Measurements from ENCODE around the gene FAM184A. TPM values are rescaled to one million over a fixed set of nuclear protein-coding genes. Genes with fewer than 3 reads are reported as not detected.

FAM184A gene
- total RNA-seq, 1 experiment from 2014 or later, result 1.3 TPM

DNA sequence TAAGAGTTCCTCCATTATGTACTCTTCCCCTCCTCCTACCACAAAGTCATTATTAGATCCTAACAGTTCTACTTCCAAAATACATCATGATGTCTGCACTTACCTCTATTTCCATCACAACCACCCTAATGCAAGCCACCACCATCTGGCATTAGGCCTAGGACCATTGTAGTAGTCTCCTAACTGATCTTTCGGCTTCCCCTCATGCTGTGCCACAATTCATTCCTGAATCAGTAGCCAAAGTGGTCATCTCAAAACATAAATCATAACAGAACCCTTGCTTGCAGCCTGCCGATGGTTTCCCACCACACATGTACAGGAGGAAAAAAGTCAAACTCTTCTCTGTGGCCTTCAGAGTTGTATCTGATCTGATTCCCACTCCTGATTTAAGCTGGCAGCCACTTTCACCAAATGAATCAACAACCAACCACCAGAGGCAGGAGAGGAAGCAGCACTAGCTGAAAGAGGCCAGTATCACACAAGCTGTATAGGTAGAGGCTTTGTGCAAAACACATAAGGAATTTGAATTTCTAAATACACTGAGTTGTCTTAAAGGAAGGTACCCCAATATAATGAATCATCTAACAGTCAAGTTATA, 26.1 kb downstream of the FAM184A start:
- TF ChIP-seq, protein P1, sequence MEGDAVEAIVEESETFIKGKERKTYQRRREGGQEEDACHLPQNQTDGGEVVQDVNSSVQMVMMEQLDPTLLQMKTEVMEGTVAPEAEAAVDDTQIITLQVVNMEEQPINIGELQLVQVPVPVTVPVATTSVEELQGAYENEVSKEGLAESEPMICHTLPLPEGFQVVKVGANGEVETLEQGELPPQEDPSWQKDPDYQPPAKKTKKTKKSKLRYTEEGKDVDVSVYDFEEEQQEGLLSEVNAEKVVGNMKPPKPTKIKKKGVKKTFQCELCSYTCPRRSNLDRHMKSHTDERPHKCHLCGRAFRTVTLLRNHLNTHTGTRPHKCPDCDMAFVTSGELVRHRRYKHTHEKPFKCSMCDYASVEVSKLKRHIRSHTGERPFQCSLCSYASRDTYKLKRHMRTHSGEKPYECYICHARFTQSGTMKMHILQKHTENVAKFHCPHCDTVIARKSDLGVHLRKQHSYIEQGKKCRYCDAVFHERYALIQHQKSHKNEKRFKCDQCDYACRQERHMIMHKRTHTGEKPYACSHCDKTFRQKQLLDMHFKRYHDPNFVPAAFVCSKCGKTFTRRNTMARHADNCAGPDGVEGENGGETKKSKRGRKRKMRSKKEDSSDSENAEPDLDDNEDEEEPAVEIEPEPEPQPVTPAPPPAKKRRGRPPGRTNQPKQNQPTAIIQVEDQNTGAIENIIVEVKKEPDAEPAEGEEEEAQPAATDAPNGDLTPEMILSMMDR (IDR thresholded peaks at IDR 0.05; ENCODE audit: unreplicated experiment), result no peak
- Mint-ChIP-seq H3K27ac (ENCODE audit: low read depth, unreplicated experiment) (no peak overlapping the region), H3K9me3 (ENCODE audit: unreplicated experiment) (peaks cover 10% of the 10 kb centered on the region), H3K4me1 (ENCODE audit: insufficient read depth, unreplicated experiment) (no peaks in the 10 kb centered on the region), H3K36me3 (ENCODE audit: insufficient read depth, unreplicated experiment) (no peaks in the 10 kb centered on the region), H3K27me3 (ENCODE audit: insufficient read depth, unreplicated experiment) (no peaks in the 10 kb centered on the region), H3K4me3 (ENCODE audit: unreplicated experiment) (no peak overlapping the region)
- ChIA-PET POLR2A (no interaction called here), CTCF (interaction anchor here (1.3 to 1.4 kb wide), 2 partner anchors 10 to 58 kb away, joined by 3 to 5 read pairs; no protein-coding TSS in a partner anchor)
- intact Hi-C loops (cut with micrococcal nuclease), result no loop called here
- no peak for DNase-seq (ENCODE audit: unreplicated experiment)
- BruUV-seq (replicated peaks), result no TSS peak

DNA sequence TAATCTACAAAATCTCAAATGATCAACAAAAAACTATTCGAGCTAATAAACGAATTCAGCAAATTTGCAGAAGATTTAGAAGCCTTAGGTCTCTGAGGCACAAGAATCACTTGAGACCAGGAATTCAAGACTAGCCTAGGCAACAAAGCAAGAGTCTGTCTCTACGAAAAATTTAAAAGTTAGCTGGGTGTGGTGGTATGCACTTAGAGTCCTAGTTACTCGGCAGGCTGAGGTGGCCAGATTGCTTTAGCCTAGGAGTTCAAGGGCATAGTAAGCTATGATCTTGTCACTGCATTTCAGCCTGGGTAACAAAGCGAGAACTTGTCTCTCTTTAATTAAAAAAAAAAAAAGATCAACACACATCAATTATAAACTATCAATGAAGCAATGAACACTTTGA, 34.2 kb downstream of the FAM184A start:
- intact Hi-C loops (cut with micrococcal nuclease), result no loop called here
- TF ChIP-seq, protein P1 (IDR thresholded peaks at IDR 0.05; ENCODE audit: unreplicated experiment), result no peak
- POLR2A ChIA-PET, result interaction anchor here (0.6 kb wide), 1 partner anchor 67 kb away, joined by 3 read pairs; no protein-coding TSS in a partner anchor
- Mint-ChIP-seq H3K9me3 (ENCODE audit: unreplicated experiment) (no peaks in the 10 kb centered on the region), H3K27me3 (ENCODE audit: insufficient read depth, unreplicated experiment) (no peaks in the 10 kb centered on the region), H3K4me1 (ENCODE audit: insufficient read depth, unreplicated experiment) (no peaks in the 10 kb centered on the region), H3K4me3 (ENCODE audit: unreplicated experiment) (no peak overlapping the region), H3K36me3 (ENCODE audit: insufficient read depth, unreplicated experiment) (no peaks in the 10 kb centered on the region), H3K27ac (ENCODE audit: low read depth, unreplicated experiment) (no peak overlapping the region)
- BruUV-seq (replicated peaks), result no TSS peak
- CTCF ChIA-PET, result no interaction called here
- no peak for DNase-seq (ENCODE audit: unreplicated experiment)

GRCh38 chr6:119043783-119044182, 34.7 kb downstream of the FAM184A start:
- Mint-ChIP-seq H3K27me3 (ENCODE audit: insufficient read depth, unreplicated experiment) (no peaks in the 10 kb centered on the region), H3K27ac (ENCODE audit: low read depth, unreplicated experiment) (no peak overlapping the region), H3K4me1 (ENCODE audit: insufficient read depth, unreplicated experiment) (no peaks in the 10 kb centered on the region), H3K4me3 (ENCODE audit: unreplicated experiment) (no peak overlapping the region), H3K9me3 (ENCODE audit: unreplicated experiment) (no peaks in the 10 kb centered on the region), H3K36me3 (ENCODE audit: insufficient read depth, unreplicated experiment) (no peaks in the 10 kb centered on the region)
- TF ChIP-seq, protein P1 (IDR thresholded peaks at IDR 0.05; ENCODE audit: unreplicated experiment), result no peak
- ChIA-PET CTCF (interaction anchor here (0.6 kb wide), 1 partner anchor 67 kb away, joined by 6 read pairs; no protein-coding TSS in a partner anchor), POLR2A (interaction anchor here (0.6 kb wide), 1 partner anchor 68 kb away, joined by 3 read pairs; no protein-coding TSS in a partner anchor)
- intact Hi-C loops (cut with micrococcal nuclease), result no loop called here
- no TSS peak for BruUV-seq (replicated peaks)
- DNase-seq (ENCODE audit: unreplicated experiment), result no peak

DNA sequence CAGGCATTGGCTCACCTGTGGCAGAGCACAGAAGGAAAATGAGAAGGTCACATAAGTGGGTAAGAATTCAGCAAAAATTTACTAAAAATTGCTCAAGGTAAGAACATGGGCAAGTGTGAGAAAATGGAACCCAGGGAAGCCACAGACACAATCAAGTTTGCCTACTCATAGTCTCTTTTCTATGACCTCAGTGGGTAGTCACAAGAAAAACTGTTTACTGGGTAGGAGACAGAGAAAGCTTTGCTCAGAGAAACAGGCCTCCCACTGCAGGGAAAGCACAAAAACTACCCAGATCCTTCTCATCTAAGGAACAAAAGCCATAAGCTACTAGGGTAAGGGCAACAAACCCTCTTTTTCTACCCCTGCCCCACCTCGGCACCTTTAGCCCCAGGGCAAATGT, 35.2 kb downstream of the FAM184A start:
- Mint-ChIP-seq H3K27me3 (ENCODE audit: insufficient read depth, unreplicated experiment) (no peaks in the 10 kb centered on the region), H3K4me3 (ENCODE audit: unreplicated experiment) (no peak overlapping the region), H3K9me3 (ENCODE audit: unreplicated experiment) (no peaks in the 10 kb centered on the region), H3K4me1 (ENCODE audit: insufficient read depth, unreplicated experiment) (no peaks in the 10 kb centered on the region), H3K36me3 (ENCODE audit: insufficient read depth, unreplicated experiment) (no peaks in the 10 kb centered on the region), H3K27ac (ENCODE audit: low read depth, unreplicated experiment) (no peak overlapping the region)
- BruUV-seq (replicated peaks), result no TSS peak
- ChIA-PET CTCF (interaction anchor here (0.6 kb wide), 1 partner anchor 67 kb away, joined by 6 read pairs; no protein-coding TSS in a partner anchor), POLR2A (no interaction called here)
- TF ChIP-seq, protein P1 (IDR thresholded peaks at IDR 0.05; ENCODE audit: unreplicated experiment), result no peak
- no peak for DNase-seq (ENCODE audit: unreplicated experiment)
- intact Hi-C loops (cut with micrococcal nuclease), result no loop called here

Data from MCF 10A (cell line).